Activated CD4-positive, alpha-beta T cell treated with anti-CD3 and anti-CD28 coated beads, Interleukin-2, amount 10 ng/mL, durations not matched to agents 24 days and 14 days (primary cell): ENCODE results near the gene DACT3. TPM values are rescaled to one million over a fixed set of nuclear protein-coding genes. Genes with fewer than 3 reads are reported as not detected.

Source experiments
- DNase-seq: peaks from one replicate; pipeline ENCODE4 v3.0.0; 2022
- H3K27ac Mint-ChIP-seq: one replicate; pipeline ENCODE4 v1.8.0; 2022; ENCODE audit warnings: mild to moderate bottlenecking, mixed read lengths
- H3K27me3 Mint-ChIP-seq: one replicate; pipeline ENCODE4 v1.8.0; 2022; ENCODE audit warnings: mixed read lengths
- H3K36me3 Mint-ChIP-seq: one replicate; pipeline ENCODE4 v1.8.0; 2022; ENCODE audit warnings: low read depth, mild to moderate bottlenecking, mixed read lengths
- H3K4me1 Mint-ChIP-seq: one replicate; pipeline ENCODE4 v1.8.0; 2021; ENCODE audit warnings: mixed read lengths
- H3K4me3 Mint-ChIP-seq: one replicate; pipeline ENCODE4 v1.8.0; 2022; ENCODE audit warnings: mild to moderate bottlenecking, moderate library complexity, mixed read lengths
- H3K9me3 Mint-ChIP-seq: one replicate; pipeline ENCODE4 v1.8.0; 2021; ENCODE audit warnings: mixed read lengths
- intact Hi-C: fragments of 100-400 bp; cut with micrococcal nuclease; formaldehyde crosslinking; loops from one replicate; pipeline ENCODE4 v1.15.1; 2023
- total RNA-seq: library from RNA; stranded (reverse); gene quantifications from 2 replicates; pipeline ENCODE4 v1.2.3, GENCODE V29; 2022

DACT3 gene
- total RNA-seq, 1 donor from 2014 or later, result 3.2 TPM

DNA sequence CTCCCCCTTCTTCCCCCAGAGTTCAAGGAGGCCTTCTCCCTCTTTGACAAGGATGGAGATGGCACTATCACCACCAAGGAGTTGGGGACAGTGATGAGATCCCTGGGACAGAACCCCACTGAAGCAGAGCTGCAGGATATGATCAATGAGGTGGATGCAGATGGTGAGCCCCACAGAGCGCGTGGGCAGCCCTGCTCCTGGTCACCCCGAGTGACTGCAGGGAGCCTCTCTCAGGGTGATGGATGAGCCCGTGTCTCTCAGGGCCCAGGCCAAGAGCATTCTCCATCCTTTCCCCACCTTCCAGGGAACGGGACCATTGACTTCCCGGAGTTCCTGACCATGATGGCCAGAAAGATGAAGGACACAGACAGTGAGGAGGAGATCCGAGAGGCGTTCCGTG lies 52.8 kb downstream of the DACT3 start:
- intact Hi-C loops, result no loop called here
- Mint-ChIP-seq H3K36me3 (peaks cover 60% of the 10 kb centered on the region), H3K4me1 (peaks cover 41% of the 10 kb centered on the region)

DNA sequence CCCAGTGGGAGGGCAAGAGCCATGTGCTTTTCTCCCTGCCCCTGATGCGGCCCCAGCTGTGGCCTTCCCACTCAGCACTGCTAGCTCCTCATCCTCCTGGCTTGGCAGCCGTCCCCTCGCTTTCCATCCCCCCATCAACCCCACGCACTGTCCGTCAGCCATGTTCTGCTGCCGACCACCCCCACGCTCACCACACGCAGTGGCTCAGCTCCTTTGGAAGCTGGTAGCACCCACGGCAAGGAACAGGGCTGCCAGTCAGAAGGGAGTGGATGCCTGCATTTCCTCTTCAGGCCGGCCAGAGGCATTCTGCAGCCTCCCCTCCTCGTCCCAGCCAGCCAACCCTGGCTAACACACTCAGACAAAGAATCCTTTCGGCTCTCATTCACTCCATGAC lies 53.5 kb downstream of the DACT3 start:
- H3K4me3 Mint-ChIP-seq, result no peak overlapping the region
- H3K4me1 Mint-ChIP-seq, result peaks cover 43% of the 10 kb centered on the region
- H3K9me3 Mint-ChIP-seq, result no peaks in the 10 kb centered on the region
- peaks cover 64% of the 10 kb centered on the region for H3K36me3 Mint-ChIP-seq
- H3K27me3 Mint-ChIP-seq, result no peaks in the 10 kb centered on the region
- DNase-seq, result no peak
- H3K27ac Mint-ChIP-seq, result no peak overlapping the region
- intact Hi-C loops, result no loop called here

More for the DNA sequence above, 52.8 kb downstream of the DACT3 start:
- no peak overlapping the region for H3K4me3 Mint-ChIP-seq
- H3K27ac Mint-ChIP-seq, result no peak overlapping the region
- no peak for DNase-seq
- H3K9me3 Mint-ChIP-seq, result no peaks in the 10 kb centered on the region
- no peaks in the 10 kb centered on the region for H3K27me3 Mint-ChIP-seq

DNA sequence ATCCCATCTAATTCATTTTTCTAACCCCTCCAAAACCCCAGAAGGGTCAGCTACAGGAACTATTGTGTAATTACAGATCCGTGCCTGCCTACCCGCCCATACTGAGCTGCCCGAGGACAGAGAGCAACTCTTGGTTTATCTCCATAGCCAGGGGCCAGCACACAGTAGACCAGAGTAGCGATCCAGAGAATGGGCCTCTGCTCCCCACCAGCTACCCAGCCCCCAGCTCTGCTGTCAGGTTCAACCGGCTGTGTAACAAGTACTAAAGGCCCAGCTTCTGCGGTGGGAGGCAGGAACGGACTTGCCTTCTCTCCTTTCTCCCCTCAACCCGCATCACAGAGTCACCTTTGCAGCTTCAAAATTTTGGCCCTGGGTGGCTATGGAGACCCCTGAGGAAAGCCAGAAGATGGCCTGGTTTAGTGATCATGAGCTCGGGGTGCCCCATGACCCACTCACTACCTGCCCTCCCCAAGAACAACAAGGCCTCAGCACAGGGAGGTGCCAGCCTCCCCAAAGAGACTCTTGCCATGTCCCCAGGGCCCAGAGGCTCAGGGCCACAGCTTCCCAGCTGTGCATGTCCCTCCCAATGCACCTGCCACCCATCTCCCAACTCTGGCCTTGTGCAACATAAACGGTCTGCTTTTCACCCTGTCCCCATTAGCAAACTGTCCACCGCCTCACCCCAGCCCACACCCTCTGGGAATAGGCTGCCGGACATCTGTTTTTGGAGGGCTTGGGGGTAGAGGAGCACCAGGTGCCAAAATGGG lies 54.1 kb downstream of the DACT3 start:
- H3K4me1 Mint-ChIP-seq, result peaks cover 37% of the 10 kb centered on the region
- H3K27ac Mint-ChIP-seq, result peak overlapping the region; percentile 3
- intact Hi-C loops, result no loop called here
- DNase-seq, result no peak
- peaks cover 70% of the 10 kb centered on the region for H3K36me3 Mint-ChIP-seq
- H3K27me3 Mint-ChIP-seq, result no peaks in the 10 kb centered on the region
- no peak overlapping the region for H3K4me3 Mint-ChIP-seq
- no peaks in the 10 kb centered on the region for H3K9me3 Mint-ChIP-seq

DNA sequence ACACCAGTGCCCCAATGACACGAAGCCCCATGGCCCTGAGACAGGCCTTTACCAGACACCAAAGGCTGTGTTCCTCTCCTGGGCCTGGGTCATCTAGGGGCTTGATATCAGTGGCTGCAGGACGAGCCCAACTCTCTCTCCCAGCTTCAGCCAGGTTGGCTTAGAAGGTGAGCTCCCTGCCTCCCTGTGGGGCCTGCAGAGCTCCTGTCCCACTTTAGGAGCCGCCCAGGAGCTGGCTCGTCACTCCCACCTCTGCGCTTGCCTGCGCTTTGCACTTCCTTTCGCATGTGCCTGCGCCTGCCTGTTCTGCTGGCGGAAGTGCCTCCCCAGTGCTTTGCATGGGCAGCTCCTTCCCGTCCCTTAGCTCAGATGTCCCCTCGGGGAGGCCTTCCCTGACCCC lies 55.0 kb downstream of the DACT3 start:
- H3K27ac Mint-ChIP-seq, result no peak overlapping the region
- peaks cover 29% of the 10 kb centered on the region for H3K4me1 Mint-ChIP-seq
- H3K4me3 Mint-ChIP-seq, result no peak overlapping the region
- no peaks in the 10 kb centered on the region for H3K27me3 Mint-ChIP-seq
- intact Hi-C loops, result no loop called here
- H3K36me3 Mint-ChIP-seq, result peaks cover 63% of the 10 kb centered on the region
- DNase-seq, result no peak
- H3K9me3 Mint-ChIP-seq, result no peaks in the 10 kb centered on the region

DNA sequence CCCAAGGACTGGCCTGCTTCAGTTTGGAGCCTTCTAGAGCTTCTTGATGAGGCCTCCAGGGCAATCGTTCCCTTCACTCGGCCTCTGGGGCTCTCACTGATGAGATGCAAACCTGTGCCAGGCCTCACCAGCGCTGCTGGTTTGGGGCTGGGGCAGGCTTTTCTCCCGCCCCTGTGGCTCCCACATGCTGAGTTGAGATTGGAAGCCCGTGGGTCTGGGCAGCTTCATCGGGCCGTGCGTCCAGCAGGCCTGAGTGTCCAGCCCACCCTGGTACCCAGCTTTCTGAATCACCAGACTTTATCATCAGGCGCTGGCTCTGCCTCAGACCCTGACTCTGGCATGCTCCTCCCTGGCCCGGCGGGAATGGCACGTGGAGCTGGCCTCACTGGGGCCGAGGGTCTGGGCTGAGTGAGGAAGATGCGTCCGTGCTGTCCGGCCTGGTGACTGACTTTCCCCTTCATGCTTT lies 55.6 kb downstream of the DACT3 start:
- Mint-ChIP-seq H3K36me3 (peaks cover 57% of the 10 kb centered on the region), H3K4me3 (no peak overlapping the region), H3K27me3 (no peaks in the 10 kb centered on the region), H3K27ac (no peak overlapping the region), H3K4me1 (peaks cover 25% of the 10 kb centered on the region), H3K9me3 (no peaks in the 10 kb centered on the region)
- intact Hi-C loops, result no loop called here
- no peak for DNase-seq

DNA sequence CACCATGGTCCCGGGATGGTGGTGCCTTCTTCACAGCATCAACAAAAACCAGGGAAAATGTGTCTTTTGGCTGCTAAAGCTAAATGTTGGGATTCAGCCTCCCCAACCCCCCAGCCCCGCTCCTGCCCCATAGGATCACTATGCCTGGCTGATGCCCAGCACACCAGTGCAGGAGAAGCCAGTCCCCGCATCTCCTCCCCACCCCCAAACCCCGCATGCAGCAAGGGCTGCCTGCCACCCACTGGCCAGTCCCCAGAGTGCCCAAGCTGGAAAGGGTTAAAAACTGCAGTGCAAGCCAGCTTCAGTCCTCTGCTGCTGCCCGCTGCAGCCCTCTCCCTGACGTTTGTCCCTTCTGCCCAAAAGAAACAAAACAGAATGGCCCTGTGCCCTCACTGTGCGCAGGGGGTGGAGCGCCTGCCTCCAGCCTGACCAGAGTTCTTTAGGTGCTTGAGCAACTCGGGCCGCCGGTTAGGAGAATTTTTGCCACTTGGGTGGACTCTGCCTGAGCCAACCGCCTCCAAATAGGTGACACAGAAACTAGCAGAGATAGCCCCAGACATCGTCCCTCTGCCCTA lies 56.1 kb downstream of the DACT3 start:
- Mint-ChIP-seq H3K4me1 (peaks cover 28% of the 10 kb centered on the region), H3K36me3 (peaks cover 52% of the 10 kb centered on the region), H3K27ac (no peak overlapping the region), H3K27me3 (no peaks in the 10 kb centered on the region), H3K9me3 (peaks cover 3% of the 10 kb centered on the region), H3K4me3 (no peak overlapping the region)
- DNase-seq, result no peak
- intact Hi-C loops, result loop anchor here (5.0 kb wide), 2 partner anchors 78 to 507 kb away; partner anchors contain the start of gene ZC3H4

DNA sequence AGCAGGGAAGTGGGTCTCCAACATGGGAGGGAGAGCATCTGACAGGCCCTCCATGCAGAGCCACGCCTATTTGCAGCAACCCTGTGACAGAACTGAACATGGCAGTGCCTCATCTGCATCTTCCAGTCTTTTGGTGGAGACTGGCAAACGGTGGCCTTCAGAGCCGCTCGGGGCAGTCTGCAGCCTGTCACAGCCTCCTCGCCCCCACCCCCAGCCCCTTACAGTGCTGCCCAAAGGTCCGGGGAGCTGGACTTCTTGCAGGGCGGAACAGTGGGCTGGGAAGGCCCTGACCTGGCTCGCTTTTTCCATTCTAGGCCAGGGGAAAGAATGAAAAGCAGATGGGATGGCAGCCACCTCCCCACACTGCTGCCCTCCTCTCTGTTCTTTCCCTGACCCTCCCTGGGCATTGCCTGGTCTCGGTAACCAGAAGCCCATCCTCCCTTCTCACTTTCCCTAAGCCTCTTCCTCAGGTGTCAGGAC lies 57.2 kb downstream of the DACT3 start:
- Mint-ChIP-seq H3K27me3 (no peaks in the 10 kb centered on the region), H3K4me1 (peaks cover 23% of the 10 kb centered on the region), H3K36me3 (peaks cover 43% of the 10 kb centered on the region), H3K27ac (peak overlapping the region; percentile 100), H3K4me3 (peak overlapping the region; percentile 97), H3K9me3 (peaks cover 4% of the 10 kb centered on the region)
- no peak for DNase-seq
- intact Hi-C loops, result loop anchor here (1.0 to 5.0 kb wide), 4 partner anchors 8 to 509 kb away; partner anchors contain the start of gene ZC3H4

DNA sequence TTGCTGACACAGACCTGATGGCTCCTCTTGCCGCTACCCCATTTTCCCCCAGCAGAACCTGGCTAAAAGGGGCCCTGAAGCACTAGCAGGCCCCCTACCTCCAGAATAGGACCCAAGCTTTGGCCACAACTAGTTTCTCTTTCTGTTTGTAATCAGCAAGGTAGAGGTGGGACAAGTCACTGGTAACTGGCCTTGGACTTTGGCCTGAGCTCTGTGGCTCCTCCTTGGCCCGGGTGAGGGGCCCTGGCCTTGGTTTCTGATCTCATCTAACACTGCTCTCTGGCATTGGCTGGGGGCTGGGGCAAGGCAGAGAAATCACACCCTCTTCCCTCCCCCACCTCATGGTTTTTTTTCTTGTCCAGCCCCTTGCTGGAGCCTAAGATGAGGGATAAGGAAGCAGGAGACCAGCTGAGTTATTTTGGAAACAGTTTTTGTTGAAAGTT lies 57.8 kb downstream of the DACT3 start:
- intact Hi-C loops, result loop anchor here (1.0 to 5.0 kb wide), 4 partner anchors 8 to 509 kb away; partner anchors contain the start of gene ZC3H4
- Mint-ChIP-seq H3K27ac (peak overlapping the region; percentile 100), H3K4me1 (peaks cover 23% of the 10 kb centered on the region), H3K27me3 (no peaks in the 10 kb centered on the region), H3K4me3 (peak overlapping the region; percentile 97), H3K9me3 (peaks cover 8% of the 10 kb centered on the region), H3K36me3 (peaks cover 43% of the 10 kb centered on the region)
- no peak for DNase-seq

DNA sequence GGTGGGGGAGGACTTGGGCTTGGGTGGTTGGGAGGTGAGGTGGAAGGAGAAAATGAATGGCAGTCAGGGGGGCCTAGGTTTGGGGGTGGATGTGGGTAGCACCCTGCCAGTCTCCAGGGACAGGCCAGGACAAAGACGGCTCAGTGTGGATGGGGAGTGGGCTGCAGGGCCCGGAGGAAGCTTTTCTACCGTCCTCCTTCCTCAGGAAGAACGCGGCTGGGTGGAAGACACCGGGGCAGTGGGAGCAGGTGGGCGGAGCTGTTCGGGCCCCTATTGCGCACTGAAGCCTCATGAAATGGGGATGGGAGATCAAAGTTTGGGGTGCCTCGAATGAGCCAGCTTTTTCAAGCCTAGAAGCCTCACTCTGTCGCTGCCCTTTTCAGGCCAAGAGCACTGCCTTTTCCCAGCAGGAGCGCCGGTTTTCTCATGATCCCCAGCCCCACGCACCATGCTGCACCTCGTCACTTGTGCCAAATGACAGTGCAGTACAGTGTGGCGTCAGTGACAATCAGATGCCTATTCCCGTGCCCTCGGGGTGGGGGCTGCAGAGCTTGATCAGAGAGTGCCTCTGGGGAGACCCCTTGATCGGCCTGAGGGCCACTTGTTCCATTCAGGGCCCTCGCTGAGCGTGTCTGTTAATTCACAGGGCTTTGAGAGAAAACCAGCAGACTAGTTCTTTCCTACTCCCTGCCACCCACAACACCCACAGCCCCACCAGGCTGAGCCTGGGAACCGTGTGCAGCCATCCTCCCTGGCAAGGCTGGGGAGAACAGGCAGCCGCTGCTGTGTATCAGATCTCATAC lies 58.4 kb downstream of the DACT3 start:
- peaks cover 38% of the 10 kb centered on the region for H3K36me3 Mint-ChIP-seq
- peak; percentile 82 for DNase-seq
- H3K27me3 Mint-ChIP-seq, result no peaks in the 10 kb centered on the region
- H3K9me3 Mint-ChIP-seq, result peaks cover 14% of the 10 kb centered on the region
- H3K27ac Mint-ChIP-seq, result peak overlapping the region; percentile 100
- H3K4me1 Mint-ChIP-seq, result peaks cover 23% of the 10 kb centered on the region
- H3K4me3 Mint-ChIP-seq, result peak overlapping the region; percentile 97
- intact Hi-C loops, result loop anchor here (1.0 to 5.0 kb wide), 4 partner anchors 9 to 510 kb away; partner anchors contain the start of gene ZC3H4

DNA sequence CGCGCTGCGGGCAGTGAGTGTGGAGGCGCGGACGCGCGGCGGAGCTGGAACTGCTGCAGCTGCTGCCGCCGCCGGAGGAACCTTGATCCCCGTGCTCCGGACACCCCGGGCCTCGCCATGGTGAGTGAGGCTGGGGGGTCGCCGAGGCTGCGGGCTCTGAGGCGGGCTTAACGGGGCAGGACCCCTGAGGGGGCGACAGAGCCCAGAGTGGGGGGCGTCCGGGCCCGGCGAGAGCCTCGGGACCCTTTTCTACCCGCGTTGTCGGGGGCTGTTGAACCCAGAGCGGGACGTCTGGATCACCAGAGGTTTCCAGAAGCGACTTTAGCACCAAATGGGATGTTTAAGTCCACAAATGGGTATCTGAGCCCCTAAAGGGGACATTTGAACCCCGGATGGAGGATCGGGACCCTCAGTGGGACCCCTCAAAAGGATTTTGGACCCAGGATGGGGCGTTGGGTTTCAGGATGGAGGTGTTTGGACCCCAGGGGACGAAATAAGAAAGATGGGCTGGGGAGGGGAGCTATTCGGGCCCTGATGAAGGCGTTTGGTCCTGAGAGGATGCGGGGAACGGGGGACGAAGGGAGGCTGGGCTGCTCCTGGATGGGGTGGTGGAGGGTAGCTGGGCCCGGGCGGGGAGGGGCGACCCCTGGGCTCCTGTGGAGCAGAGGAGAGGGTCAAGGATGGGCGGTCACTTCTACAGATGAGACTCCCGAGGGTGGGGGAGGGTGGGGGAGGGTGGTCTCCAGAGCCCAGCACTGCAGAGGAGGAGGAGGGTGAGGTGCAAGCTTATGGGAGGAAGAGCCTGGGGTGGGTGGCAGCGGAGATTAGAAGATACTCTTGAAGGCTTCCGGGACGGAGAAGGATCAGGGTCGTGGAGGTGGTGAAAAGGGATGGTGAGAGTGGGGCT lies 59.4 kb downstream of the DACT3 start, which contains the start of gene CALM3:
Gene CALM3 (plus strand): TSS at position 13 of the 907 bp plus-strand sequence. CDS start 105 bp downstream, at position 118.
- Mint-ChIP-seq H3K36me3 (peaks cover 30% of the 10 kb centered on the region), H3K9me3 (peaks cover 16% of the 10 kb centered on the region), H3K4me1 (peaks cover 22% of the 10 kb centered on the region), H3K4me3 (peak within 1 kb of the TSS; percentile 97), H3K27me3 (no peaks in the 10 kb centered on the region), H3K27ac (peak within 1 kb of the TSS; percentile 100)
- intact Hi-C loops, result loop anchor here (2.0 to 5.0 kb wide), 4 partner anchors 15 to 699 kb away; partner anchors contain the start of genes MYPOP and ZC3H4
- peak; percentile 70 for DNase-seq

DNA sequence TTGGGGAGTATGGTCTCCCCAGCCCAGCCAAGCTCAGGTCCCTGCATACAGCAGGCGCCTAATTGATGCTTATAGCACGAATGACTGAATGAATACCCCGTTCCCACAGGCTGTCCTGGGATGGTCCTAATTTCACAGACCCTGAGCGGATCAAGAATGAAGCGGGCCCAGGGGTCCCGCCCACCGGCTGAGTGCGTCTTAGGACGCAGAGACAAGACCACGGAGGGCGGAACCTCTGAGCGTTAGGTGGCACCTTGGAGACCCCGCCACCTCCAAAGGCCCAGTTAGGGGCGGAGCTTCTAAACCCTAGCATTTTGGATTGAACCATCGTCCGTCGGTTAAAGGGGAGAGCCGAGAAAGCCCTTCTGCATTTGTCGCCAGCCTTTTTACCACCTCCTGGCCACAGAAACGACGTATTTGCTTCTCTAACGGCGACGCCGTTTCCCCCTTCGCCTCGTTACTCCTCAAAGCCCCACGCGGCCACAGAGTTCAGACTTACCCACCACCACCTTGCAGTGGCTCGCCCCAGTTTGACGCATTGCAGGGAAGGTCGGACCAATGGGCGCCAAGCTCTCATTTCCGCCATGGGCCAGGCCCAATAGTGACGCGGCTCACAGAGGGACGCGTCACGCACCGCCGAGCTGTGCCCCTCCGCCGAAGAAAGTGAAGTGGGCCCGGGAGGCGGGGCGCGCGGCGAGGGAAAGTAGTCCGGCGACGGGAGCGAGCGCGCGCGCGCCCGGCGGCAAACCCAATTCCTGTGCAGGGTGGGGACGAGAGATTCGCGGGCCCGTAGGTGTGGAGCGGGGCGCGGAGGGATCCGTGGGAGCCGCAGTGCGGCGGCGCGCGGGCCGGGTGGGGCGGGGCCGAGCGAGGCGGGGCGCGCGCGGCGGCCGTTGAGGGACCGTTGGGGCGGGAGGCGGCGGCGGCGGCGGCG lies 60.3 kb downstream of the DACT3 start:
- DNase-seq, result peak; percentile 99
- intact Hi-C loops, result loop anchor here (2.0 to 5.0 kb wide), 3 partner anchors 73 to 698 kb away; partner anchors contain the start of genes MYPOP and ZC3H4
- no peaks in the 10 kb centered on the region for H3K27me3 Mint-ChIP-seq
- peaks cover 18% of the 10 kb centered on the region for H3K4me1 Mint-ChIP-seq
- H3K9me3 Mint-ChIP-seq, result peaks cover 16% of the 10 kb centered on the region
- peaks cover 24% of the 10 kb centered on the region for H3K36me3 Mint-ChIP-seq
- peak overlapping the region; percentile 100 for H3K27ac Mint-ChIP-seq
- peak overlapping the region; percentile 97 for H3K4me3 Mint-ChIP-seq
